22Rv1 (cell line): ENCODE results near the gene RABGAP1L.

Experiments
- ZFX ChIP-seq: fragments of 450-650 bp; IDR thresholded peaks from 2 replicates; pipeline ENCODE4 v1.6.1; 2017; ENCODE audit warnings: antibody characterized with exemption, borderline replicate concordance
- TF ChIP-seq, protein P1 (sequence below): fragments of 450-650 bp; IDR thresholded peaks from 2 replicates; pipeline ENCODE4 v1.5.1; 2017; ENCODE audit warnings: mild to moderate bottlenecking

DNA sequence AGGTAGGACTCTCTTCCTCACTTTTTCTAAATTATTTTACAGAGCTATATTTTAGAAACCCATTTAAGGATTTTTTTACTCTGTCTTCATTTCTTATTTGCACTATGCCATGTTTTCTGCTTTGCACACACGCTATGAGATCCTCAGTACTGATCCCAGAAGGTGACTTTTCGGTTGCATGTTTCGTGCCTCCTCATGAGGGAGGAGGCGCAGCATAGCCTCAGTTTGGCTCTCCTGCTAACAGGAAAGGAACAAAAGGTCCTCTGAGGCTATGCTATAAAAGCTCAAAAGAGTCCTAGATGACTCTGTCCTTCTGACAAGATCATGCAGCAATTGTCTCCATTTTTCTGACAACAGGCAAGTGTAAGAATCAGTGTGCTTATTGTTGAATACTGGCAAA lies 478.2 kb downstream of the RABGAP1L start:
- TF ChIP-seq, protein P1, sequence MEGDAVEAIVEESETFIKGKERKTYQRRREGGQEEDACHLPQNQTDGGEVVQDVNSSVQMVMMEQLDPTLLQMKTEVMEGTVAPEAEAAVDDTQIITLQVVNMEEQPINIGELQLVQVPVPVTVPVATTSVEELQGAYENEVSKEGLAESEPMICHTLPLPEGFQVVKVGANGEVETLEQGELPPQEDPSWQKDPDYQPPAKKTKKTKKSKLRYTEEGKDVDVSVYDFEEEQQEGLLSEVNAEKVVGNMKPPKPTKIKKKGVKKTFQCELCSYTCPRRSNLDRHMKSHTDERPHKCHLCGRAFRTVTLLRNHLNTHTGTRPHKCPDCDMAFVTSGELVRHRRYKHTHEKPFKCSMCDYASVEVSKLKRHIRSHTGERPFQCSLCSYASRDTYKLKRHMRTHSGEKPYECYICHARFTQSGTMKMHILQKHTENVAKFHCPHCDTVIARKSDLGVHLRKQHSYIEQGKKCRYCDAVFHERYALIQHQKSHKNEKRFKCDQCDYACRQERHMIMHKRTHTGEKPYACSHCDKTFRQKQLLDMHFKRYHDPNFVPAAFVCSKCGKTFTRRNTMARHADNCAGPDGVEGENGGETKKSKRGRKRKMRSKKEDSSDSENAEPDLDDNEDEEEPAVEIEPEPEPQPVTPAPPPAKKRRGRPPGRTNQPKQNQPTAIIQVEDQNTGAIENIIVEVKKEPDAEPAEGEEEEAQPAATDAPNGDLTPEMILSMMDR: no peak
- TF ChIP-seq ZFX: no peak
